Mesangial cell (primary cell): ENCODE results near the gene NBEAL2. TPM values are rescaled to one million over a fixed set of nuclear protein-coding genes. Genes with fewer than 3 reads are reported as not detected.

ENCODE experiments used
- total RNA-seq: library from RNA; depleted of rRNA; stranded (reverse); fragments of >200 nt; gene quantifications from 2 replicates; pipeline ENCODE4 v1.2.3, GENCODE V29; 2015

The NBEAL2 gene
- 23.3 and 30.3 TPM in 2 replicates for total RNA-seq

GRCh38 chr3:46978985-46979944 lies at the start of gene NBEAL2:
NBEAL2 (plus strand) TSS chr3:46979666; CDS start chr3:46979862, 196 bp downstream.

DNA sequence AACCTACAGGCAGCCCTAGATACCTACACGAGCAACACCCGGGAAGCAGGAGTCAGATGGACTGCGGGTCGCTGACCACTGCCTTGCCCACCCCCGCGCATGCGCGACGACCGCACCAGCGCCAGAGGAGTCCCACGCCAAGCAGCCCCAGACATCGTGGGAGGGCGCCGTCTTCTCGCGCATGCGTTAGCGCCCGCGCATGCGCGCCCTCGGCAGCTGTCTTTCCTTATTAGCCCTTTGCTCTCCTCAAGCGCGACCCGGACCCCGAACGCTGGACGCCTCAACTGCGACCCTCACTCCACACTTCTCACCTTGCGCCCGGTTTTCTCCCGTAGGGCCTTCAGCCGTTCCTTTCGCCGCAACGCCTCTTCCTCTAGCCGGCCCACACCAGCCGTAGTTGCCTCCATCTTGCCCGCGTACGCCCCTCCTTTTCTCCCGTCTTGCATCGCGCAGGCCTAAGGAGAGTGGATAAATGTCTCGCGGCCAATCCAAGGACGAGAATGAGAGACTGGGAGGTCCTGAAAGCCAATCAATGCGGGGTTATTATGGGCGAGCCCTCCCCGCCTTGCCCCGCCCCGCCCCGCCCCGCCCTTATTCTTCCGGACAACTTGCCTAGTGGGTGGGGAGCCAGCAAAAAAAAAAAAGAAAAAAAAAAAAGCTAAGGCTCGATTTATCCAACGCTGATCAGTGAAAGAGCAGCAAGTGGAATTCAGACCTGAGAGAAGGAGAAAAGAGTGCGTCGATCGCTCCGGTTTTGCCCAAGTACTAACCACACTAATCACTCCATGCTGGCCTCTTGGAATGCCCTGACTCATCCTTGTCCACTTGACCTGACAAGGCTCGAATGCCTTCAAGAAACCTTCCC lies 2.9 kb upstream of the NBEAL2 start, which contains the start of gene CCDC12:
TSS of gene CCDC12 (minus strand) at position 420 of the 865 bp plus-strand sequence. CDS start at position 407, 13 bp downstream.

Other genes starting within 250 kb of the NBEAL2 start
- gene MYL3, start 116.2 kb upstream of the NBEAL2 start, total RNA-seq: 8.5 TPM in 1 of 2 replicates, not detected in the other
- 0.33 and 16.1 TPM in 2 replicates for gene PTH1R, start 101.9 kb upstream of the NBEAL2 start, total RNA-seq
- 17.7 and 22.2 TPM in 2 replicates for gene CCDC12, start 2.9 kb upstream of the NBEAL2 start, total RNA-seq
- gene SETD2, start 184.4 kb downstream of the NBEAL2 start, total RNA-seq: 14.8 and 18.1 TPM in 2 replicates